GM21367 (cell line): Measurements from ENCODE around the gene BHLHE23.
"Not testable (repeated sequence)": the region's sequence is repeated elsewhere in the genome, so short reads cannot be mapped to it uniquely, and the experiment has no call there.

Experiments used
- ATAC-seq: cut with Tn5 transposase; IDR thresholded peaks from one replicate; pipeline ENCODE4 v1.9.1; 2021; ENCODE audit not compliant: unreplicated experiment

Gene BHLHE23

GRCh38 chr20:62962221-62962879 lies 44.4 kb downstream of the BHLHE23 start:
- ATAC-seq: no peak

- no peak for ATAC-seq
Observed at GRCh38 chr20:62961799-62962198, 45.0 kb downstream of the BHLHE23 start.

- ATAC-seq: no peak
Observed at GRCh38 chr20:62961310-62961783, 45.4 kb downstream of the BHLHE23 start.

GRCh38 chr20:62960446-62961309 lies 46.1 kb downstream of the BHLHE23 start:
- not testable (repeated sequence) for ATAC-seq

GRCh38 chr20:62959998-62960436 lies 46.7 kb downstream of the BHLHE23 start:
- no peak for ATAC-seq

- no peak for ATAC-seq
Observed at GRCh38 chr20:62959101-62959971, 47.4 kb downstream of the BHLHE23 start.

GRCh38 chr20:62958388-62959100 lies 48.2 kb downstream of the BHLHE23 start:
- ATAC-seq: no peak

GRCh38 chr20:62957136-62958117 lies 49.3 kb downstream of the BHLHE23 start:
- no peak for ATAC-seq

- no peak for ATAC-seq
Observed at GRCh38 chr20:62956387-62957135, 50.2 kb downstream of the BHLHE23 start.
